ENCODE data around the gene CCDC146.
"Not testable (repeated sequence)": the region's sequence is repeated elsewhere in the genome, so short reads cannot be mapped to it uniquely, and the experiment has no call there.

The CCDC146 gene

DNA sequence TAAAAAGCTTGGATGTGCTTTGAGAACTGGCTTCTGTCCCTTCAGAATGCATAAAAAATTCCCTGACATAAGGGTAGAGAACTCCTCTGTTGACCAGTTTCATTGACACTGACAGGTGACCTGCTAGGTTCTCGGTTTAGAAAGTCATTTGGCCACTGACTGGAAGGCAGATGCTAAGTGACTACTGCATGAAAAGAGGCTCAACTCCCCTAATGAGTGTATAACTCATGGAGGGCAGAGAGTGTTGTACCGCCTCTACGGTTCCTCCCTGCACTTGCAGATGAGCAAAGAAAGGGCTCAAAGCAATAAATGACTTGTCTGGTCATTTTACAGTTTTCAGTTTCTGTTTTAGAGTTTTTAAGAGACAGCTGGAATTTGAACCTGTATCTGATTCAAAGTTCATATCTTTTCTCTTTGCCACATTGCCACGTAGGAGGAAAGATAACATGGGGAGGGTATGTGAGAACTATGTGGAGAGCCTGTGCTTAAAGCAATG lies 80.1 kb downstream of the CCDC146 start:
- DNase-seq: no peak

DNA sequence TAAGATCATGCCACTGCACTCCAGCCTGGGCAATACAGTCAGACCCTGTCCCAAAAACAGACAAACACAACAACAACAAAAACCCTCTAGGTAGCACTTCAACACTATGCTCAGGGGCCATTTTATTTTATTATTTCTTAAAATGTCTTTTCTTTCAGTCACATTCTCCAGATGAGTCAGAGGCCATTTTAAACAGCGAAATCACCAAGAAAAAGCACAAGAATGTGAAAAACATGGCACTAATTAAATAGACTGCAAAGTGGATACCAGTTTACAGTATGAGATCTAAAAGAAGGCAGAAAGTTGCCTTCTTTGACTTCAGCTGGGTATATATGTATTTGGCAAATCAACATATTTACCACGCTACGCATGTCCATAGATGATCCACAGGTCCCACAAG lies 83.3 kb downstream of the CCDC146 start:
- no peak for DNase-seq

DNA sequence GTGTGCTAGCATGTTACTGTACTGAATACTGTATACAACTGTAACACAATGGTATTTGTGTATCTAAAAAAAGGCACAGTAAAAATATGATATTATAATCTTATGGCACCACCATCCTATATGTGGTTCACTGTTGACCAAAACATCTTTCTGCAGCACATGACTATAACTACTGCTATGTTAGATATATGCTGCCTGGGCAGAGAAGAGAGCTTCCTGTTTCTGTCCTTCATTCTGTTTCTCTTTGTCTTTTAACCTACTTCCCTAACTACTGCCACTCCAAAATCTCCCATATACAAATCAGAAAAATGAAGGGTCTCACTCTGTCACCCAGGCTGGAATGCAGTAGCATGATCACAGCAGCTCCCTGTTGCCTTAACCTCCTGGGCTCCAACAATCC lies 86.0 kb downstream of the CCDC146 start:
- DNase-seq: no peak

DNA sequence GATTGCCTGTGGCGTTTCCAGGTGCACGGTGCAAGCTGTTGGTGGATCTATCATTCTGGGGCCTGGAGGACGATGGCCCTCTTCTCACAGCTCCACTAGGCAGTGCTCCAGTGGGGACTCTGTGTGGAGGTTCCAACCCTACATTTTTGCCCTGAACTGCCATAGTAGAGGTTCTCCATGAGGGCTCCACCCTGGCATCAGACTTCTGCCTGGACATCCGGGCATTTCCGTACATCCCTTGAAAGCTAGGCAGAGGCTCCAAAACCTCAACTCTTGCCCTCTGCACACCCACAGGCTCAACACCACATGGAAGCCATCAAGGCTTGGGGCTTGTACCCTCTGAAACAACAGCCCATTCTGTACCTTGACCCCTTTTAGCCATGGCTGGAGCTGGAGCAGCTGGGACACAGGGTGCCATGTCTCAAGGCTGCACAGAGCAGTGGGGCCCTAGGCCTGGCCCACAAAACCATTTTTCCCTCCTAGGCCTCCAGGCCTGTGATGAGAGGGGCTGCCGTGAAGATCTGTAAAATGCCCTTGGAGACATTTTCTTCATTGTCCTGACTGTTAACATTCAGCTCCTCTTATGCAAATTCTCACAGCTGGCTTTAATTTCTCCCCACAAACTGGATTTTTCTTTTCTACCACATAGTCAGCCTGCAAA lies 87.2 kb downstream of the CCDC146 start:
- no peak for DNase-seq

DNA sequence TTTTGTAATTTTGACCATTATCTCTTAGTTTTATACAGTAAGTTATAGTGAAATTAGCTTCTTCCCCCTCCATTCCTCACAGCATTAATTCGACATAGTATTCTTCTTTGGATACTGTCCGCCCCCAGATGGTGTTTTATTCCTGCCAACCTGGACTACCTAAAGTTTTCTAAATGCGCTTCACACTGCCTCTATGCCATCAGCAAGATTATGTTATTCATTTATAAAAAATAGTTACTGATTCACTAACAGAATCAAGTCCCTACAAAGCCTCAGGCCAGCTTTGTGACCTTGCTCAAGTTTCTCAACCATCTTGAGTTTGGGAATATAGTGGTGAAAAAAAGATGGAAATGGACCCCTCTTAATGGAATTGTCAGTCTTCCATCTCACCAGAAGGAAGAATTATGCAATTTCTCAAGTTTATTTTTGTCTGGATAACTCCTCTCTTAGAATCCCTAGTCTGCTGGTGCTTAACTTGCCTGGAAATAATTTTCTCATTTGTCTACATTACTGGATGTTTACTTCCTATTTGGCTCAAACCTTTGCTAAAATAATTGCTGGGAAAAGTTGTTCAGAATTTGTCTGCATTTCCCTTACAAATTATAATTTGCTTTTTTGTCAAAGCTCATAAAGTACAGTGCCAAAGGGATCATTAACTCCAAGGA lies 93.9 kb downstream of the CCDC146 start:
- no peak for DNase-seq

DNA sequence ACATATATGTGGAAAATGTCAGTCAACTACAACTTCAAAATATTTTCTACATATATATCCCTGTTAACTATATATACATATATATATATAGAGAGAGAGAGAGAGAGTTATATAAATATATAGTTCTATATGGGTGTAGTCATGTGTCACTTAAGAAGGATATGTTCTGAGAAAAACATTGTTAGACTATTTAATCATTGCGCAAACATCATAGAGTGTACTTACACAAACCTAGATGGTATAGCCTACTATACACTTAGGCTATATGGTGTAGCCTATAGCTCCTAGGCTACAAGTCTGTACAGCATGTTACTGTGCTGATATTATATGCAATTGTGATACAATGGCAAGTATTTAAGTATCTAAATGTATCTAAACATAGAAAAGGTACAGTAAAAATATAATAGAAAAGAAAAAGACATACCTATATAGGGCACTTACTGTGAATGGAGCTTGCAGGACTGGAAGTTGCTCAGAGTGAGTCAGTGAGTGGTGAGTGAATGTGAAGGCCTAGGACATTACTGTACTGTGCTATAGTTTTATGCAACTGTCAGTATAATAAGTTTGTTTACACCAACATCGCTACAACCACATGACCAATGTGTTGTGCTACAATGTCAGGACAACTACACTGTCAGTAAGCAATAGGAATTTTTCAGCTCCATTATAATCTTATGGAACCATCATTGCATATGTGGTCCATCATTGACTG lies 95.2 kb downstream of the CCDC146 start:
- no peak for DNase-seq

DNA sequence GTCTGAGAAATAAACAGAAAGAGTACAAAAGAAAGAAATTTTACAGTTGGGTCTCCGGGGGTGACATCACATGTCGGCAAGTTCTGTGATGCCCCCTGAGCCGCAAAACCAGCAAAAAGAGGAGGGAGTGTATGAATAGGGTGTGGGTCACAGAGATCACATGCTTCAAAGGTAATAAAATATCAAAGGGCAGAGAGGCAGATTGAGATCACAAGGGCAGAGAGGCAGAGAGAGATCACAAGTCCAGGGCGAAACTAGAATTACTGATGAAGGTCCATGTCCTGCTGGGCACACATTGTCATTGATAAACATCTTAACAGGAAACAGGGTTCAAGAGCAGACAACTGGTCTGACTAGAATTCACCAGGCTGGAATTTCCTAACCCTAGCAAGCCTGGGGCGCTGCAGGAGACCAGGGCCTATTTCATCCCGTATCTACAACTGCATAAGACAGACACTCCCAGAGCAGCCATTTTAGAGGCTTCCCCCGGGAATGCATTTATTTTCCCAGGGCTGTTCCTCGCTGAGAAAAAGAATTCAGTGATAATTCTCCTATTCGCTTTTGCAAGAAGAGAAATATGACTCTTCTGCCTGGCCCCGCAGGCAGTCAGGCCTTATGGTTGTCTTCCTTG lies 97.4 kb downstream of the CCDC146 start:
- not testable (repeated sequence) for DNase-seq

DNA sequence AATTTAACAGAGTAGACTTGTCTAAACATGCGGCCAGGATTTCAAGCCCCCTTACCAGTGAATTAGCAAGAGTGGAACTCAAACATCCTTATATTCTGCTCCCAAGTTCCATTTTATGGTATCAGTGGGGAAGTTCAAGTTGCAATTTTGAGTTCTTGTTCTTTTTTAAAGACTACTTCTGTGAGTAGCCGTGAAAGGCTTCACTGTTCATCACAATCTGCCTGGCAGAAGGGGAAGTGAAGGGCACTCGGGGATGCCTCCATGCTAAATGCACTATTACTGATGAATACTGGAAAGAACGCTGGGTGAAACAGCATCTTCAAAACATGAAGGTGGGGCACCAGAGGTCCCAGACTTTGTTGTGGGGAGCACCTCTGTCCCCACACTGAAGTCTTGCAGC lies 99.7 kb downstream of the CCDC146 start:
- DNase-seq: no peak

DNA sequence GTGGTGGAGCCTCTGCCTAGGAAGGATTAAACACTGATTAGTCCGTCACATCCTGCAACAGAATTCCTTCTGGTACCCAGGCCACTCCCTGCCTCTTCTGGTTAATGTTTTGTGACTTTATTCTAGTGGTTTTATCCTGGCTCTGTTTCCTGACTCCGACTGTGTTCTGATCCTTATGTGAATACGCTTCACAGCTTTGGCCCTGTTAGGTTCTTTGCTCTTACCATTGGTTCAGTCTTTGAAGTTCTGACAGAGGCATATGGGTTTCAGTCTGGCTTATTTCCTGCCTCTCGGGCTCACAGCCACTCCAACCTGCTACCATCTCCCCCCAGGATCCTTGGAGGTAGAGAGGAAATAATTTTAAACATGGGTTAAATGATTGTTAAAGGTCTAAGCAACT lies 100.4 kb downstream of the CCDC146 start:
- DNase-seq: no peak

DNA sequence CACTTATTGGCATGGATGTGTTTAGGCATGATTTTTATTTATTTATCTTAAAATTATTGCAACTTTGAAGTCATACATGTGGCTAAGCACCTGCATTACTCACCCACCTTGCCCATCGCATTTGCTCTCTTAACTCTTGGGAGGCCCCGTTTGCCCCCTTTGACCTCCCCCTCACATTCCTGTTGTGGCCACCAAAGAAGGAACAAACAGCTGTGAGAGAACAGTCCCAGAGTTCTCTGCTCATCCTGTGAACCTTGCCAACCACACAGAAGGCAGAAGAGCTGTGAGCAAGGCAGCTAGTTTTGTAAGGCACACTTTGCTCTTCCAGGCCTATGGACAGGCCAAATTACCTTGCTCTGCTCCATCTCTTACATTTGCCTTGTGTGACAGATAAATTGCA lies 100.8 kb downstream of the CCDC146 start:
- no peak for DNase-seq

DNA sequence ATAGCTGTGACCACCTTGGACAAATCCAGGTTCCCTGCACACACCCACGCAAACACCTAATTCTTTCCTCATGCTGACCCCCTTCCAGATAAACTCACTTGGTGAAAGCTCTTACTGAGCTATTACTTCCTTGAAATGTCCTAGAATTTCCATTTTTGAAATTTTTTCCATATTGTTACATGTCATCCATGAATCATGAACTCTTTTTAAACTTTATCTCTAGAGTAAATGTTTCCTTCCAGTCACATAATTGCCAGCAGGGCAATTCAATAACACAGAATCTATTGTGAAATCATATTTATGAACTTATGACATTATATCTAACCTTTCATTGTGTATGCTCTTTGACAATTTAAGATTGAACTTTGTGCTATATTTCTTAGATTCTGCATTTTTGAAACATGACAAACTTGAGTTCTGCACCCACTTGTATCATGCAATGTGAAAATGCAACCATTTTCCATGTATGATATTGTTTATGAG lies 104.0 kb downstream of the CCDC146 start:
- DNase-seq: no peak

DNA sequence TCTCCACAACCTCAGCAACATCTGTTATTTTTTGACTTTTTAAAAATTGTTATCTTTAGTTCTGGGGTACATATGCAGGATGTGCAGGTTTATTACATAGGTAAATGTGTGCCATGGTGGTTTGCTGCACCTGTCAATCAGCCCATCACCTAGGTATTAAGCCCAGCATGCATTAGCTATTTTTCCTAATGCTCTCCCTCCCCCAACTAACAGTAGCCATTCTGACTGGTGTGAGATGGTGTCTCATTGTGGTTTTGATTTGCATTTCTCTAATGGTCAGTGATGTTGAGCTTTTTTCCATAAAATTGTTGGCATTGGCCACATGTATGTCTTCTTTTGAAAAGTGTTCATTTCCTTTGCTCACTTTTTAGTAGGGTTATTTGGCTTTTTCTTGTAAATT lies 106.4 kb downstream of the CCDC146 start:
- not testable (repeated sequence) for DNase-seq

DNA sequence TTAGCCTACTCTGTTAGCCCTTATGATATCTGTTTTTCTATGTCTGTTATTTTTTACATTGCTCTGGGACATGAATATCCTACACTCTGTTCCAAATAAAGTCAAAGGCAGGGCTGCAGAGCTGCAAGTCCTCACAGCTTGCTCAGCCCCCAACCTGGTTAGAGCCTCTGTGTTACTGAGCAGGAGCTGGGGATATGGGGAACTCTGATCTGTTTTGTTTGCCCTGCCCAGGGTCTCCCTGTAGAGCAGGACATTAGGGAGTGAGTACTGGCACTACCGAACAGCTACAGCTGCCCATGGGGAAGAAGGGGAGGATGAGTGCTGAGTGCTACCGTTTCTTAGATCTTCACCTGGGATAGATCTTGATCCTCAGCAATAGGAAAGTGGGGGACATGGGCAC lies 110.1 kb downstream of the CCDC146 start:
- no peak for DNase-seq

DNA sequence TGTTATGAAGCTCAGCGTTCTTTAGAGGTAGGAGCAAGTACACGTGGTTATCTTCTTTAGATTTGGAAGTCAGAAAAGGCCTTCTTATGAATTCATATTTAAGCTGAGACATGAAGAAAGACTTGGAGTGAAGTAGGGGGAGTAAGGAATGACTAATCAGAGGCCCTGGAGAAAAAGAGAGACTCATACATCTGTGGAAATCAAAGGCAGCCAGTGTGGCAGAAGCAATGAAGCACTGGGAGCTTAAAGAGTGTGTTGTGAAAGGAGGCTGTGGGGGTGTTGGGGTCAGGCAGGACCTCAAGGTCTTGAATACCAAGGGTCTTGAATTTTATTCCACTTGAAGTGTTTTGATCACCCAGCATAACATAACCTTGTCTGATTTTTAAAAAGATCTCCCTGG lies 112.9 kb downstream of the CCDC146 start:
- DNase-seq: no peak

DNA sequence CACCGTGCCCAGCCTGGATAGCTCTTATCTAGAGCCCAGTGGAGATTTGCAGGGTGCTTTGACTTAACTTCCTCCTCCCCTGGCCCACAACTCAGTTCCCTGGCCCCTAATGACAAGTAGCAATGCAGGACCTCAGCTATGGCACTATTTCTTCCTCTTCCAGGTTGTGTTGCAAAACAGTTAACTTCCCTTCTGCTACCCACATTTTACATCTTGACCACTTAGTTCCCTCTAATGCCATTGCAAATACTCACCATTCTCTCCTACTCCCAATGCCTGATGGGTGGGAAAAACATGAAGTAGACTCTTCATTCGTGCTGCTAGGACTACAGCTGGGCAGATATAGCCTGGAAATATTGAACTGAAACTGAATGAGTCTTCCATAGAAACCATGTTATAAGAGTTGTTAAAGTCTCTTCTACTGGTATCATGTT lies 116.3 kb downstream of the CCDC146 start:
- no peak for DNase-seq

DNA sequence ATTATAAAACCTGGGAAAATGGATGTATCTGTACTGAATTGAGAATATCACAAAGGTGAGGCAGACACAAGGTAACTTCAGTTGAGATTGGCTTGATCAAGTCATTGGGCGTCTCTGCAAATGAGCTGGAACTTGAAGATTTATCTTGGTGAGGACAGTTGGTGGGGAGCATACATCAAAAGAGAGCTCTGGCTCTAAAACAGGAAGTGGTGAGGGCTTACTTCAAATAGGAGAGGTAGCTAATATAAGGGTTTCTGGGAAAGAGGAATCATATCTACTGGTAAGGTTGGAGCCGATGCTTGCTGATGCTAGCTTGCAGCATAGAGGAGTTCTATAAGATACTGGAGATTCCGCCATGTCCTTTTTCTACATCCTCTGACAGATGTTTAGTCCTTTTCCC lies 117.1 kb downstream of the CCDC146 start:
- no peak for DNase-seq

DNA sequence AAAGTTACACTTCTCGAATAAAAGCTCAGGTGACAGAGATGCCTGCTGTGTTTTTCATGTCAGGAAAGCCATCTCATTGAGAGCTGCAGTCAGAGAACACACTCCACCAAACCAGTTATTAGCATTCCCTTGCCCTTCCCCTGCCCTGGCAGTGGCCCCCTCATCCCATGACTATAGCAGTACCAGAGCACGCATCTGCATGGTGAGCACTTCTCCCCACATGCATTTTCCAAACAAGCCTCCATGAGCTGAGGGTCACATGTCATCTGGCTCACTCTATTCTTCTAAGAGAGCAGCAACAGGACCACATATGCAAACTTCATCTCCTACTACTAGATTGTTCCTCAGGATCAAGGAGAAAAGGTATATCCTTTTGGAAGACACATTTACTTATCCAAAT lies 119.7 kb downstream of the CCDC146 start:
- no peak for DNase-seq

DNA sequence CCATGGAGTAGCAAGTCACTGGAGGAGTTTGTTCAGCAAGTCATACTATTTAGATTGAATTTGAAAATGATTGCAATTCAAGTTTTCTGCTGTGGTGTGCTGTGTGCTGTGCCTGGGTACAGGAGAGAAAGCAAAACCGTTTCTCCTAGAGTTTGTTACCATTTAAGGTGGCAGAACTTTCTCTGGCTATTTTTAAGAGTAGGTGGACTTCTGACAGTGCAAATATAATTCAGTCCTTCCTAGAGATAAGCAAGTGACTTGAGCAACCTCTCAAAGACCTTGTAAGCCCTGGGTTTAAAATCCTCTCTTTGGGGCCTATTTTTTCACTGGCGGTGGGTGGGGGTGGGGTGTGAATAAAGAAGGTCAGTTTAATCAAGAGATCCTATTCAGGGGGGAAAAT lies 120.1 kb downstream of the CCDC146 start:
- no peak for DNase-seq

DNA sequence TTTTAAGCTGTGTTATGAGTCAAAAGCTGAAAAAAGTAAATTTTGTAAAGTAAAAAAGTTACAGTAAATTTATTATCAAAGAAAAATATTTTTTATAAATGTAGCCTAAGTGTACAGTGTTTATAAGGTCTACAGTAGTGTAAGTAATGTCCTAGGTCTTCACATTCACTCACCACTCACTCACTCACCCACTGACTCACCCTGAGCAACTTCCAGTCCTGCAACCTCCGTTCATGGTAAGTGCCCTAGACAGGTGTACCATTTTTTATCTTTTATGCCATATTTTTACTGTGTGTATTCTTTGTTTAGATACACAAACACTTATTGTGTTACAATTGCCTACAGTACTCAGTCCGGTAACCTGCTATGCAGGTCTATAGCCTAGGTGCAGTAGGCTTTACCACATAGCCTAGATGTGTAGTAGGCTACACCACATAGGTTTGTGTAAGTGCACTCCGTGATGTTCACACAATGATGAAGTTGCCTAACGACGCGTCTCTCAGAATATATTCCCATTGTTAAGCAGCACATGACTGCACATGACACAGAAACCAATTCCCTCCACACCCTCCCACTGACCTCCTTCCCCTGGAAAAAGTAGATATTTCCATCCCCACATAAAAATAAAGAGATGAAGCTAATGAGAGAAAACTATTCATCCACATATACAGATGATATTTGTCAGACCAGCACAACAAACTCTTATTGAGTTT lies 122.0 kb downstream of the CCDC146 start:
- no peak for DNase-seq

DNA sequence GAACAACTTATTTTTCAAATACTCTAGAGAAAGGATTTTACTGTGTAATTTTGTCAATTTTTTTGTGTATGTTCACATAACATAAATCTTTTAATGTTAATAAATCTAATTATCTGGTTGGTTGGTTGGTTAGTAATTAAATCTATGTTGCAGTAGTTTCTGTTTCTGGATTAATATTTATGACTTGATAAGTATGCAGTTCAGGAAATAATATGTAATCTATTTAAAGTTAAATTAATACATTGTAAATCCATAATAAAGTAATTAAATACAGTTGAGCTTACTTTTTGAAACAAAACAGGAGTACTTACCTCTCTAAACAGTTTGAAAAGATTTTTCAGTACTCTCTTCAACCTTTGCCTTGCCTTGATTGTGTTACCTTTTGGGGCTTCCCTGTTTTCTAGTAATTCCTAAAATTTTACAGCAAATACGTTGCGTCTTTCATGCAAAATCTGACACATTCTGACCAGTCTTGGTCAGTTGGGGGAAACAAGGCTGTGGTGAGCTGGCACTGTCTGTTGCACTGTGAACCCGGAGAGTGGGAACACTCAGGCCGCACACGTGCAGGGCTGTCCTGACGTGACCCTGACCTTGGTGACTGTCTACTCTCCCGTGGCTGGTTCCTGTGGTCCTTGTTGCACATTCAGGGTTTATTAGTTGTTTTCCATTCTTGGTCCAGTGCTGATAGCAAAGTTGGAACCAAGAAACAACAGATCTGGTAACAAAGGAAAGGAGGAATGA lies 122.8 kb downstream of the CCDC146 start:
- DNase-seq: no peak

DNA sequence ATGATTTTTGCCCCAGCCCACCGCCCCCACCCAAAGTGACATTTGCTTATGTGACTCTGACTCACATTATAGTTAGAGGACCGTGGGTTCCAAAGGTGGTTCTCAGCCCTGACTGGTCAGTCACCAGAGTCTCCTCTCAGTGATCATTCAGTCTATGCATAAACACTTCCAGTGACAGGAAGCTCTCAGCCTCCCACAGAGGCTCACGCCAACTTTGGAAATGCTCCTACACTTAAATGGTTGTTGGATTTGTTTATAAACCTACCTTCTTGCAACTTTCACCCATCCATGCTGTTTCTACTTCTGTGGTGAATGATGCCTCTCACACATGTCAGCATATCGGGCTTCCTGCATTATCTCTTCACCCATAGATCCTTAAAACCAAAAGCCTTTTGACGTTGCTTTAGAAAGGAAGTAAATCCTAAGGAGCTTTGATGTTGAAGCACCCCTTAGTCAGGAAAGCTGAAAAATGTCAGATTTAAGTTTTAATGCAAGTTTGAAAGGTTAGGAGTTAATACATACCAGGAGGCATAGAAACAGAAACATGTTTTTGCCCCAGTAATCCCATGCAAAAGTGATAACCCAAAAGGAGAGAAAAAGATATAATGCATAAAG lies 123.7 kb downstream of the CCDC146 start:
- DNase-seq: no peak

Data from eye (tissue), 1 donor.